WTC11 (cell line): ENCODE measurements around the gene ARMC9. TPM values are rescaled to one million over a fixed set of nuclear protein-coding genes. Genes with fewer than 3 reads are reported as not detected.

Experiments used
- ATAC-seq: fragments of 200-7000 bp; cut with Tn5 transposase; 2 replicates; pipeline ENCODE4 v1.10.0; 2021; ENCODE audit warnings: mild to moderate bottlenecking, moderate library complexity
- CTCF ChIA-PET: fragments of 300-600 bp; sonication (Branson Sonifier 250); formaldehyde crosslinking; loops from one replicate; lab custom pipeline; 2021; ENCODE audit warnings: antibody characterized with exemption; lab: Charles Lee
- POLR2A ChIA-PET: fragments of 350-600 bp; sonication (Branson Sonifier 250); formaldehyde crosslinking; loops from one replicate; lab custom pipeline; 2021; ENCODE audit warnings: antibody characterized with exemption; lab: Charles Lee
- DNase-seq: peaks from one replicate; pipeline ENCODE4 v3.0.0; 2021; ENCODE audit warnings: low spot score
- H3K27ac Mint-ChIP-seq: 2 replicates; pipeline ENCODE4 v1.8.0; 2021; ENCODE audit warnings: mixed read lengths
- H3K27me3 Mint-ChIP-seq: 2 replicates; pipeline ENCODE4 v1.8.0; 2021; ENCODE audit warnings: low read depth, mild to moderate bottlenecking, moderate library complexity, mixed read lengths
- H3K36me3 Mint-ChIP-seq: 2 replicates; pipeline ENCODE4 v1.8.0; 2021; ENCODE audit warnings: mixed read lengths
- H3K4me1 Mint-ChIP-seq: 2 replicates; pipeline ENCODE4 v1.8.0; 2022; ENCODE audit warnings: mixed read lengths
- H3K4me3 Mint-ChIP-seq: 2 replicates; pipeline ENCODE4 v1.8.0; 2021; ENCODE audit warnings: mild to moderate bottlenecking, moderate library complexity, mixed read lengths
- H3K9me3 Mint-ChIP-seq: 2 replicates; pipeline ENCODE4 v1.8.0; 2021; ENCODE audit warnings: mixed read lengths
- CBFB ChIP-seq: sonication (generic); formaldehyde crosslinking; IDR thresholded peaks from 2 replicates; pipeline ENCODE4 v1.8.1; 2022; ENCODE audit warnings: mild to moderate bottlenecking, low read depth, missing genetic modification reagents
- CREB1 ChIP-seq: sonication (generic); formaldehyde crosslinking; IDR thresholded peaks from 2 replicates; pipeline ENCODE4 v1.8.0; 2023; ENCODE audit warnings: mild to moderate bottlenecking, missing genetic modification reagents
- ETV6 ChIP-seq: sonication (generic); formaldehyde crosslinking; IDR thresholded peaks from 2 replicates; pipeline ENCODE4 v1.8.1; 2022; ENCODE audit warnings: mild to moderate bottlenecking, missing genetic modification reagents
- GABPB1 ChIP-seq: sonication (generic); formaldehyde crosslinking; IDR thresholded peaks from 2 replicates; pipeline ENCODE4 v1.8.1; 2023; ENCODE audit warnings: mild to moderate bottlenecking, missing genetic modification reagents
- NFATC4 ChIP-seq: fragments of 250-450 bp; sonication (Bioruptor Pico); IDR thresholded peaks from 2 replicates; pipeline ENCODE4 v1.9.0; 2021; ENCODE audit warnings: mild to moderate bottlenecking
- NR2C2 ChIP-seq: sonication (generic); formaldehyde crosslinking; IDR thresholded peaks from 2 replicates; pipeline ENCODE4 v1.8.0; 2022; ENCODE audit warnings: mild to moderate bottlenecking, missing genetic modification reagents
- OVOL2 ChIP-seq: fragments of 250-450 bp; sonication (Bioruptor Pico); IDR thresholded peaks from 2 replicates; pipeline ENCODE4 v1.9.0; 2021; ENCODE audit warnings: mild to moderate bottlenecking, borderline replicate concordance
- PRDM15 ChIP-seq: sonication (generic); formaldehyde crosslinking; IDR thresholded peaks from 2 replicates; pipeline ENCODE4 v1.8.0; 2022; ENCODE audit warnings: missing genetic modification reagents
- PREB ChIP-seq: sonication (generic); formaldehyde crosslinking; IDR thresholded peaks from 2 replicates; pipeline ENCODE4 v1.8.1; 2022; ENCODE audit warnings: mild to moderate bottlenecking, missing genetic modification reagents, moderate library complexity, borderline replicate concordance
- SOX15 ChIP-seq: fragments of 250-450 bp; sonication (Bioruptor Pico); IDR thresholded peaks from 2 replicates; pipeline ENCODE4 v1.9.0; 2021; ENCODE audit warnings: mild to moderate bottlenecking
- USF1 ChIP-seq: sonication (generic); formaldehyde crosslinking; IDR thresholded peaks from 2 replicates; pipeline ENCODE4 v1.8.0; 2022; ENCODE audit warnings: mild to moderate bottlenecking, missing genetic modification reagents
- ZNF232 ChIP-seq: sonication (generic); formaldehyde crosslinking; IDR thresholded peaks from 2 replicates; pipeline ENCODE4 v1.8.0; 2022; ENCODE audit warnings: mild to moderate bottlenecking, missing genetic modification reagents
- ZNF416 ChIP-seq: fragments of 250-450 bp; sonication (Bioruptor Pico); IDR thresholded peaks from 2 replicates; pipeline ENCODE4 v1.9.0; 2021; ENCODE audit warnings: mild to moderate bottlenecking, inconsistent platforms
- ZNF423 ChIP-seq: fragments of 250-450 bp; sonication (Bioruptor Pico); IDR thresholded peaks from 2 replicates; pipeline ENCODE4 v2.1.2; 2022; ENCODE audit warnings: mild to moderate bottlenecking, moderate library complexity
- ZSCAN18 ChIP-seq: fragments of 250-450 bp; sonication (Bioruptor Pico); IDR thresholded peaks from 2 replicates; pipeline ENCODE4 v2.1.2; 2022; ENCODE audit warnings: mild to moderate bottlenecking, moderate library complexity
- total RNA-seq: library from RNA; stranded (reverse); gene quantifications from 3 replicates; pipeline ENCODE4 v1.2.3, GENCODE V29; 2021
- TF ChIP-seq, protein P1 (sequence below): fragments of 200-600 bp; IDR thresholded peaks from 2 replicates; pipeline ENCODE4 v1.8.0; 2022; ENCODE audit warnings: antibody characterized with exemption
- TF ChIP-seq, protein P2 (sequence below): sonication (generic); formaldehyde crosslinking; IDR thresholded peaks from 2 replicates; pipeline ENCODE4 v1.8.1; 2023; ENCODE audit warnings: mild to moderate bottlenecking, missing genetic modification reagents, moderate library complexity
- TF ChIP-seq, protein P3 (sequence below): sonication (generic); formaldehyde crosslinking; IDR thresholded peaks from 2 replicates; pipeline ENCODE4 v1.8.1; 2023; ENCODE audit warnings: mild to moderate bottlenecking, missing genetic modification reagents
- TF ChIP-seq, protein P4 (sequence below): fragments of 250-450 bp; sonication (Bioruptor Pico); IDR thresholded peaks from 2 replicates; pipeline ENCODE4 v1.9.0; 2021; ENCODE audit warnings: mild to moderate bottlenecking

ARMC9 gene
- total RNA-seq, 1 experiment from 2014 or later, result 34.9 TPM

DNA sequence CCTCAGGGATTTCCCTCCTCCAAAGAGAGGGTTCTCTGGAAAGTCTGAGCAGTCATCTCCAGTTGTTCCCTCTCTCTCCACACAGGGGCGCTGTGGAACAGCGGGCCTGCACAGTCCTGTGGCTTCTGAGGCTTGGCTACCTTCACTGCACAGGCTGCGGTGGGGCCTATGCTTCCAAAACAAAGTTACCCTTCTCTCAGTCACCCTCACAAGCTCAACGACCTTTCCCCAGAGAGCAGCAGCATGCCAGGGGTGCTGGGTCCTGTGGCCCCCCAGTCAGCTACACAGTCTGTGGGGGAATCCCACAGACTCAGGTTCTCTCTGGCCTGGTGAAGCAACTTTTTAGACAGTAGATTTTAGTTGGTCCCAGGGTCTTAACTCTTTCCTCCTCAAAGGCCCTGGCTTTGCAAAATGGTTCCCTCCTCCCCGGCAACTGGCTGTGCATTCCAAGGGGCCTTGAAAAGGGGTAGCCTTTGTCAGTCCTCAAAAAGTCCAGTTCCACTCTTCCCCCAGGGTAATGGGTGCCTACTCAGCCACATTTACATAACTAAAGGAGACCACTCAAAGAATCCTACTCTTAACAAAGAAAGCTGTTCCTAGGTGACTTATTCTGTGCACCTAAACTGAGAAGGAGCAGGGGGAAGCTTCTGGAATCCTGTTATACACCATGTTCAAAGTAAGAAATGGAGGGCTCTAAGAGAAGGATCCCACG is 212.0 kb downstream of the ARMC9 start (continued):
- no peak for TF ChIP-seq GABPB1 (CRISPR knock-in tag)
- no peak for TF ChIP-seq SOX15 (CRISPR knock-in tag)
- peak; percentile 36; the same call in 1 of the 2 replicates for TF ChIP-seq ZNF423
- TF ChIP-seq CBFB (CRISPR knock-in tag), result no peak
- TF ChIP-seq ZNF232 (CRISPR knock-in tag), result 0 out of 2 replicates have a peak, but pooled peaks have one; percentile 44
- TF ChIP-seq PREB, result no peak
- TF ChIP-seq ZNF416 (CRISPR knock-in tag), result no peak
- no peak for TF ChIP-seq NFATC4
- peak; percentile 78 for TF ChIP-seq ETV6 (CRISPR knock-in tag)
- TF ChIP-seq PRDM15 (CRISPR knock-in tag), result peak; percentile 81
- TF ChIP-seq, protein P1, sequence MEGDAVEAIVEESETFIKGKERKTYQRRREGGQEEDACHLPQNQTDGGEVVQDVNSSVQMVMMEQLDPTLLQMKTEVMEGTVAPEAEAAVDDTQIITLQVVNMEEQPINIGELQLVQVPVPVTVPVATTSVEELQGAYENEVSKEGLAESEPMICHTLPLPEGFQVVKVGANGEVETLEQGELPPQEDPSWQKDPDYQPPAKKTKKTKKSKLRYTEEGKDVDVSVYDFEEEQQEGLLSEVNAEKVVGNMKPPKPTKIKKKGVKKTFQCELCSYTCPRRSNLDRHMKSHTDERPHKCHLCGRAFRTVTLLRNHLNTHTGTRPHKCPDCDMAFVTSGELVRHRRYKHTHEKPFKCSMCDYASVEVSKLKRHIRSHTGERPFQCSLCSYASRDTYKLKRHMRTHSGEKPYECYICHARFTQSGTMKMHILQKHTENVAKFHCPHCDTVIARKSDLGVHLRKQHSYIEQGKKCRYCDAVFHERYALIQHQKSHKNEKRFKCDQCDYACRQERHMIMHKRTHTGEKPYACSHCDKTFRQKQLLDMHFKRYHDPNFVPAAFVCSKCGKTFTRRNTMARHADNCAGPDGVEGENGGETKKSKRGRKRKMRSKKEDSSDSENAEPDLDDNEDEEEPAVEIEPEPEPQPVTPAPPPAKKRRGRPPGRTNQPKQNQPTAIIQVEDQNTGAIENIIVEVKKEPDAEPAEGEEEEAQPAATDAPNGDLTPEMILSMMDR, result peak; percentile 95
- TF ChIP-seq, protein P2, sequence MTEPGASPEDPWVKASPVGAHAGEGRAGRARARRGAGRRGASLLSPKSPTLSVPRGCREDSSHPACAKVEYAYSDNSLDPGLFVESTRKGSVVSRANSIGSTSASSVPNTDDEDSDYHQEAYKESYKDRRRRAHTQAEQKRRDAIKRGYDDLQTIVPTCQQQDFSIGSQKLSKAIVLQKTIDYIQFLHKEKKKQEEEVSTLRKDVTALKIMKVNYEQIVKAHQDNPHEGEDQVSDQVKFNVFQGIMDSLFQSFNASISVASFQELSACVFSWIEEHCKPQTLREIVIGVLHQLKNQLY (CRISPR knock-in tag), result no peak
- TF ChIP-seq, protein P3, sequence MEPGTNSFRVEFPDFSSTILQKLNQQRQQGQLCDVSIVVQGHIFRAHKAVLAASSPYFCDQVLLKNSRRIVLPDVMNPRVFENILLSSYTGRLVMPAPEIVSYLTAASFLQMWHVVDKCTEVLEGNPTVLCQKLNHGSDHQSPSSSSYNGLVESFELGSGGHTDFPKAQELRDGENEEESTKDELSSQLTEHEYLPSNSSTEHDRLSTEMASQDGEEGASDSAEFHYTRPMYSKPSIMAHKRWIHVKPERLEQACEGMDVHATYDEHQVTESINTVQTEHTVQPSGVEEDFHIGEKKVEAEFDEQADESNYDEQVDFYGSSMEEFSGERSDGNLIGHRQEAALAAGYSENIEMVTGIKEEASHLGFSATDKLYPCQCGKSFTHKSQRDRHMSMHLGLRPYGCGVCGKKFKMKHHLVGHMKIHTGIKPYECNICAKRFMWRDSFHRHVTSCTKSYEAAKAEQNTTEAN (CRISPR knock-in tag), result no peak

GRCh38 chr2:231411237-231411636 is 212.8 kb downstream of the ARMC9 start:
- DNase-seq, result no peak
- CTCF ChIA-PET, result interaction anchor here (0.8 to 5.8 kb wide), 15 partner anchors 9 to 191 kb away, joined by 3 to 58 read pairs (median 4); partner anchors contain the start of genes B3GNT7 and NCL
- Mint-ChIP-seq H3K4me3 (peak overlapping the region; percentile 69), H3K27me3 (no peaks in the 10 kb centered on the region), H3K9me3 (peaks cover 17% of the 10 kb centered on the region), H3K27ac (peak overlapping the region; percentile 99), H3K36me3 (peaks cover 24% of the 10 kb centered on the region), H3K4me1 (peaks cover 68% of the 10 kb centered on the region)
- POLR2A ChIA-PET, result interaction anchor here (0.7 to 3.4 kb wide), 5 partner anchors 11 to 54 kb away, joined by 3 to 15 read pairs (median 4); partner anchors contain the start of gene NCL
- TF ChIP-seq OVOL2, result no peak
- no peak for TF ChIP-seq USF1
- no peak for TF ChIP-seq ZNF232 (CRISPR knock-in tag)
- no peak for TF ChIP-seq SOX15 (CRISPR knock-in tag)
- no peak for TF ChIP-seq NR2C2
- TF ChIP-seq, protein P4, sequence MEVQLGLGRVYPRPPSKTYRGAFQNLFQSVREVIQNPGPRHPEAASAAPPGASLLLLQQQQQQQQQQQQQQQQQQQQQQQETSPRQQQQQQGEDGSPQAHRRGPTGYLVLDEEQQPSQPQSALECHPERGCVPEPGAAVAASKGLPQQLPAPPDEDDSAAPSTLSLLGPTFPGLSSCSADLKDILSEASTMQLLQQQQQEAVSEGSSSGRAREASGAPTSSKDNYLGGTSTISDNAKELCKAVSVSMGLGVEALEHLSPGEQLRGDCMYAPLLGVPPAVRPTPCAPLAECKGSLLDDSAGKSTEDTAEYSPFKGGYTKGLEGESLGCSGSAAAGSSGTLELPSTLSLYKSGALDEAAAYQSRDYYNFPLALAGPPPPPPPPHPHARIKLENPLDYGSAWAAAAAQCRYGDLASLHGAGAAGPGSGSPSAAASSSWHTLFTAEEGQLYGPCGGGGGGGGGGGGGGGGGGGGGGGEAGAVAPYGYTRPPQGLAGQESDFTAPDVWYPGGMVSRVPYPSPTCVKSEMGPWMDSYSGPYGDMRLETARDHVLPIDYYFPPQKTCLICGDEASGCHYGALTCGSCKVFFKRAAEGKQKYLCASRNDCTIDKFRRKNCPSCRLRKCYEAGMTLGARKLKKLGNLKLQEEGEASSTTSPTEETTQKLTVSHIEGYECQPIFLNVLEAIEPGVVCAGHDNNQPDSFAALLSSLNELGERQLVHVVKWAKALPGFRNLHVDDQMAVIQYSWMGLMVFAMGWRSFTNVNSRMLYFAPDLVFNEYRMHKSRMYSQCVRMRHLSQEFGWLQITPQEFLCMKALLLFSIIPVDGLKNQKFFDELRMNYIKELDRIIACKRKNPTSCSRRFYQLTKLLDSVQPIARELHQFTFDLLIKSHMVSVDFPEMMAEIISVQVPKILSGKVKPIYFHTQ (CRISPR knock-in tag), result no peak
- no peak for TF ChIP-seq NFATC4
- TF ChIP-seq CREB1 (CRISPR knock-in tag), result no peak
- TF ChIP-seq ZSCAN18 (CRISPR knock-in tag), result no peak
- ATAC-seq, result no peak
